ENCODE measurements around the gene EMP3.
"Not testable (repeated sequence)": the region's sequence is repeated elsewhere in the genome, so short reads cannot be mapped to it uniquely, and the experiment has no call there.

Gene EMP3

GRCh38 chr19:48325265-48325910 is at the start of gene EMP3:
Gene EMP3, plus strand, starts transcription at chr19:48325552. Its CDS starts 1,293 bp downstream, at chr19:48326845.
- peak; percentile 75 for DNase-seq (ENCODE audit: low read depth)

GRCh38 chr19:48279747-48280146 is 45.6 kb upstream of the EMP3 start:
- DNase-seq (ENCODE audit: low read depth): no peak

- no peak for DNase-seq (ENCODE audit: low read depth)
These were observed 41.4 kb upstream of the EMP3 start for GRCh38 chr19:48283908-48284307.

GRCh38 chr19:48284896-48285295 is 40.5 kb upstream of the EMP3 start:
- no peak for DNase-seq (ENCODE audit: low read depth)

- DNase-seq (ENCODE audit: low read depth): no peak
These were observed 37.6 kb upstream of the EMP3 start for GRCh38 chr19:48287748-48288147.

- DNase-seq (ENCODE audit: low read depth): no peak
These were observed 35.0 kb upstream of the EMP3 start for GRCh38 chr19:48290401-48290770.

GRCh38 chr19:48290771-48291488 is 34.4 kb upstream of the EMP3 start:
- DNase-seq (ENCODE audit: low read depth): peak; percentile 32

GRCh38 chr19:48291489-48291815 is 33.9 kb upstream of the EMP3 start:
- DNase-seq (ENCODE audit: low read depth): not testable (repeated sequence)

- DNase-seq (ENCODE audit: low read depth): no peak
These were observed 32.6 kb upstream of the EMP3 start for GRCh38 chr19:48292798-48293197.

- DNase-seq (ENCODE audit: low read depth): no peak
These were observed 29.9 kb upstream of the EMP3 start for GRCh38 chr19:48295458-48295857.

GRCh38 chr19:48296963-48297734 is 28.2 kb upstream of the EMP3 start:
- DNase-seq (ENCODE audit: low read depth): no peak

GRCh38 chr19:48297975-48298374 is 27.4 kb upstream of the EMP3 start:
- DNase-seq (ENCODE audit: low read depth): no peak

- no peak for DNase-seq (ENCODE audit: low read depth)
These were observed 23.3 kb upstream of the EMP3 start for GRCh38 chr19:48301886-48302599.

- no peak for DNase-seq (ENCODE audit: low read depth)
These were observed 22.8 kb upstream of the EMP3 start for GRCh38 chr19:48302600-48302959.

GRCh38 chr19:48303367-48303766 is 22.0 kb upstream of the EMP3 start:
- DNase-seq (ENCODE audit: low read depth): no peak

- DNase-seq (ENCODE audit: low read depth): no peak
These were observed 21.5 kb upstream of the EMP3 start for GRCh38 chr19:48303866-48304265.

GRCh38 chr19:48308631-48309586 is 16.4 kb upstream of the EMP3 start:
- DNase-seq (ENCODE audit: low read depth): no peak

- DNase-seq (ENCODE audit: low read depth): not testable (repeated sequence)
These were observed 15.6 kb upstream of the EMP3 start for GRCh38 chr19:48309731-48310130.

- DNase-seq (ENCODE audit: low read depth): no peak
These were observed 15.1 kb upstream of the EMP3 start for GRCh38 chr19:48310227-48310626.

- DNase-seq (ENCODE audit: low read depth): no peak
These were observed 14.0 kb upstream of the EMP3 start for GRCh38 chr19:48311384-48311783.

- DNase-seq (ENCODE audit: low read depth): no peak
These were observed 9.6 kb upstream of the EMP3 start for GRCh38 chr19:48315712-48316111.

- DNase-seq (ENCODE audit: low read depth): not testable (repeated sequence)
These were observed 7.7 kb upstream of the EMP3 start for GRCh38 chr19:48317708-48317960.

Data from stimulated activated CD4-positive, alpha-beta T cell treated with anti-CD3 and anti-CD28 coated beads, Interleukin-2, amount 100 ng/mL, for 4 hours (primary cell).